Measurements from ENCODE around the gene MDP1.

MDP1 gene

DNA sequence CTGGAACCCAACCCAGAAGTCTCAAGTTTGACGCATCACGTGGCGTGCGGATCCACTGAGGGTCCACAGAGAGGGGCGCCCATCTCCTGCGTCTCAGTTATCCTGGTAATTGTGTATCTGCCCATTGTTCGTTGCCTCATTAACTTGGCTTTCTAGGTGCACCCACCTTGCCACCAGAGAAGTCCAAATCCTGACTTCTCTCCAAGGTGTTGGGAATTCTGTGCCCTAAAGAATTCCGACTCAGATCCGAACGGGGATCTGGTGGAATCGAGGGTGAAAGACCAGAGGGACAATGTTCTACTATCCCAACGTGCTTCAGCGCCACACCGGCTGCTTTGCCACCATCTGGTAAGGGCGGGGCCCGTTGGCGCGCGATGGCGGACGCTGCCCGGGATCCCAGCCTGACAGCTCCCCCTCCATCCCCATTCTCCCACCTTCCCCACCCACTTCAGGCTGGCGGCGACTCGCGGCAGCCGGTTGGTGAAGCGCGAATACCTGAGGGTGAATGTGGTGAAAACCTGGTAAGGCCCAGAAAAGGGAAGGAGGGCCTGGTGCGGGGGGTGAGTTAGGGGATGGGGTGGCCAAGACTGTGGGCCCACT is 43.5 kb downstream of the MDP1 start:
- no peak for DNase-seq (ENCODE audit: low read depth)
- no peak overlapping the region for H3K4me3 ChIP-seq (ENCODE audit: low read depth, low read length)
- no peak for TF ChIP-seq MYC (IDR thresholded peaks at IDR 0.05; ENCODE audit: low read depth, low read length)
- no peak for TF ChIP-seq POLR2A (IDR thresholded peaks at IDR 0.05; ENCODE audit: extremely low read depth, insufficient read length)
- TF ChIP-seq, protein P1, sequence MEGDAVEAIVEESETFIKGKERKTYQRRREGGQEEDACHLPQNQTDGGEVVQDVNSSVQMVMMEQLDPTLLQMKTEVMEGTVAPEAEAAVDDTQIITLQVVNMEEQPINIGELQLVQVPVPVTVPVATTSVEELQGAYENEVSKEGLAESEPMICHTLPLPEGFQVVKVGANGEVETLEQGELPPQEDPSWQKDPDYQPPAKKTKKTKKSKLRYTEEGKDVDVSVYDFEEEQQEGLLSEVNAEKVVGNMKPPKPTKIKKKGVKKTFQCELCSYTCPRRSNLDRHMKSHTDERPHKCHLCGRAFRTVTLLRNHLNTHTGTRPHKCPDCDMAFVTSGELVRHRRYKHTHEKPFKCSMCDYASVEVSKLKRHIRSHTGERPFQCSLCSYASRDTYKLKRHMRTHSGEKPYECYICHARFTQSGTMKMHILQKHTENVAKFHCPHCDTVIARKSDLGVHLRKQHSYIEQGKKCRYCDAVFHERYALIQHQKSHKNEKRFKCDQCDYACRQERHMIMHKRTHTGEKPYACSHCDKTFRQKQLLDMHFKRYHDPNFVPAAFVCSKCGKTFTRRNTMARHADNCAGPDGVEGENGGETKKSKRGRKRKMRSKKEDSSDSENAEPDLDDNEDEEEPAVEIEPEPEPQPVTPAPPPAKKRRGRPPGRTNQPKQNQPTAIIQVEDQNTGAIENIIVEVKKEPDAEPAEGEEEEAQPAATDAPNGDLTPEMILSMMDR (IDR thresholded peaks at IDR 0.05; ENCODE audit: low read depth, low read length): no peak
- TF ChIP-seq, protein P2, sequence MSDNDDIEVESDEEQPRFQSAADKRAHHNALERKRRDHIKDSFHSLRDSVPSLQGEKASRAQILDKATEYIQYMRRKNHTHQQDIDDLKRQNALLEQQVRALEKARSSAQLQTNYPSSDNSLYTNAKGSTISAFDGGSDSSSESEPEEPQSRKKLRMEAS (IDR thresholded peaks at IDR 0.05; ENCODE audit: low read depth, low read length): no peak

DNA sequence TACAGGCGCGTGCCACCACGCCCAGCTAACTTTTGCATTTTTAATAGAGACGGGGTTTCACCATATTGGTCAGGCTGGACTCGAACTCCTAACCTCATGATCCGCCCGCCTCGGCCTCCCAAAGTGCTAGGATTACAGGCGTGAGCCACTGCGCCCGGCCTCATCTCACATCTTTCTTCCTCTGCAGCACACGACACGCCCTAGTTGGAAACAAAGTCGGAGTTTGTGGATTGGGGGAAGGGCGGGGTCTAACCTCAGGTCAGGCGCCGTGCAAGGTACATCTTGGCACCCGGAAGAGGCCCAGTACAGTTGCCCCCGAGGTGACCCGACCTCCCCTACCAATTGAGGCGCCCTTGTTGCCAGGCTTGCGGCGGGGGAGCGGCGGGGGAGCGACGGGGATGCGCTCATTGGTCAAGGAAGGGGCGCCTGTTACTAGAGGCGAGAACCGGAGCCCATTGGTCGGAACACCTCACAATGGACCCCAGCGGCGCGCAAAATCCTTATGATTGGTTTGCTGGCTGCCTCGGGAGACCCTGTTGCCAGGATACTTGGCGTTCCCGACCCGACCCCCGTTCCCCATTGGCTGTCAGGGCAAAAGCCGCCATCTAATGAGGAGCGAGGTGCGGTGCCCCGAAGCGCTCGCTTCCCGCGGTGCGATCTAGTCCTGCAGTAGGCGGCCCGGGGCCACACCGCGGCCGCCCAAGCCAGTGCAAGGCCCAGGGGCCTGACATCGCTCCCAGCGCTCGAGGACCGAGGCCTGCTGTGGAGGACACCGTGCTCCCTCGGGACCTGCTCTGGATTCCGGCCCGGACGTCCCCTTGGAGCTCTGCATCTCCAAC is 44.2 kb downstream of the MDP1 start, which contains the start of gene REC8:
Gene REC8 (plus strand): TSS at position 659 of the 839 bp plus-strand sequence. CDS start 473 bp downstream, outside the sequence.
- TF ChIP-seq, protein P1 (IDR thresholded peaks at IDR 0.05; ENCODE audit: low read depth, low read length): no peak
- TF ChIP-seq POLR2A (IDR thresholded peaks at IDR 0.05; ENCODE audit: extremely low read depth, insufficient read length) (no peak), MYC (IDR thresholded peaks at IDR 0.05; ENCODE audit: low read depth, low read length) (no peak)
- TF ChIP-seq, protein P2 (IDR thresholded peaks at IDR 0.05; ENCODE audit: low read depth, low read length): no peak
- no peak for DNase-seq (ENCODE audit: low read depth)
- no peak within 1 kb of the TSS for H3K4me3 ChIP-seq (ENCODE audit: low read depth, low read length)

DNA sequence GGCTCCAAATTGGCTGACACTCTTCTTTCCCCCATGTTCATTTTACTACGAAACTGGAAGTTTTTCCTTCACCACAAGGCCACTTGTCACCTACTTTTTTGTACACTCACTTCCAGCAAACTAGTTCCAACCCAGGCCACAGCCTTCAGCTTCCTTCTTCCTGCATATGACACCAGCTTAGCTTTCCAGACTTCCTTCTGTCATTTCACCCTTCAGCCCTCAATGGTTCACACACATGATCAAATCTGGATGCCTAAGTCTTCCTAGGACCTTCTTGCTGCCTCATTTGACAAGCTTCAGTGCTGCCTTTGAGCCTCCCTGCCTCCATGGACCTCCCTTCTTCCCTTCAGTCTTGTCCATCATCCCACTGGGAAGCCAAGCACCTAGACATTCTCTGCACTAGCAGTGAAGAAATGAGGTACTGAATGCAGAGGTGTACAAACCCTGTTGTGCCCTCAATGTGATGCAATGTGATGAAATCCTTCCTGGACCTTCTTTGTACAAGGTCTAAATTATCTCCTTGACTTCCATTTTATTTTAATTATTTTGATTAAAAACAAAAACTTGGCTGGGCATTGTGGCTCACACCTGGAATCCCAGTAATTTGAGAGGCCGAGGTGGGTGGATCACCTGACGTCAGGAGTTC is 48.3 kb downstream of the MDP1 start:
- H3K4me3 ChIP-seq (ENCODE audit: low read depth, low read length): no peak overlapping the region
- TF ChIP-seq MYC (IDR thresholded peaks at IDR 0.05; ENCODE audit: low read depth, low read length) (no peak), POLR2A (IDR thresholded peaks at IDR 0.05; ENCODE audit: extremely low read depth, insufficient read length) (no peak)
- TF ChIP-seq, protein P2 (IDR thresholded peaks at IDR 0.05; ENCODE audit: low read depth, low read length): no peak
- TF ChIP-seq, protein P1 (IDR thresholded peaks at IDR 0.05; ENCODE audit: low read depth, low read length): no peak
- no peak for DNase-seq (ENCODE audit: low read depth)

DNA sequence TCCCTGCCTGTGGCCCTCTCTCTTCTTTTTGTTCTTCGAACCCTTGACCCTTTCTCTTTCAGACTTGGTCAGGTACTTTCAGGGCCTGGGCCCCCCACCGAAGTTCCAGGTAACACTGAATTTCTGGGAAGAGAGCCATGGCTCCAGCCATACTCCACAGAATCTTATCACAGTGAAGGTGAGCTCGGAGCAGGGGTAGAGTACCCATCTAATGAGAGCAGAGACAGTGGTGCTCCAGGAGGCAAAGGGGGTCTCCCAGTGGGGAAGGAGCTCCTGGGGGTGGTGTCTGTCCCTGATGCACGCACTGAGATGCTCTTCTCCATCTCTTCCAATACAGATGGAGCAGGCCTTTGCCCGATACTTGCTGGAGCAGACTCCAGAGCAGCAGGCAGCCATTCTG is 50.1 kb downstream of the MDP1 start:
- TF ChIP-seq MYC (IDR thresholded peaks at IDR 0.05; ENCODE audit: low read depth, low read length): no peak
- TF ChIP-seq, protein P1 (IDR thresholded peaks at IDR 0.05; ENCODE audit: low read depth, low read length): no peak
- TF ChIP-seq POLR2A (IDR thresholded peaks at IDR 0.05; ENCODE audit: extremely low read depth, insufficient read length): no peak
- TF ChIP-seq, protein P2 (IDR thresholded peaks at IDR 0.05; ENCODE audit: low read depth, low read length): no peak

DNA sequence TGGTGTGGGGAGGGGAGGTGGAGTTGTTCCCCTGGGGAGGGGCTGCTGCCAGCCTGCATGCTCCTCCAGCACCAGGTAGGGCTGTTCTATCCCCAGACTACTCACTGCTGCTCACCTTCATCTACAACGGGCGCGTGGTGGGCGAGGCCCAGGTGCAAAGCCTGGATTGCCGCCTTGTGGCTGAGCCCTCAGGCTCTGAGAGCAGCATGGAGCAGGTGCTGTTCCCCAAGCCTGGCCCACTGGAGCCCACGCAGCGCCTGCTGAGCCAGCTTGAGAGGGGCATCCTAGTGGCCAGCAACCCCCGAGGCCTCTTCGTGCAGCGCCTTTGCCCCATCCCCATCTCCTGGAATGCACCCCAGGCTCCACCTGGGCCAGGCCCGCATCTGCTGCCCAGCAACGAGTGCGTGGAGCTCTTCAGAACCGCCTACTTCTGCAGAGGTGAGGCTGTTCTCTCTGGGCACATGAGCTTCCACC is 51.3 kb downstream of the MDP1 start:
- TF ChIP-seq, protein P1 (IDR thresholded peaks at IDR 0.05; ENCODE audit: low read depth, low read length): no peak
- TF ChIP-seq MYC (IDR thresholded peaks at IDR 0.05; ENCODE audit: low read depth, low read length) (no peak), POLR2A (IDR thresholded peaks at IDR 0.05; ENCODE audit: extremely low read depth, insufficient read length) (no peak)
- TF ChIP-seq, protein P2 (IDR thresholded peaks at IDR 0.05; ENCODE audit: low read depth, low read length): no peak
- no peak for DNase-seq (ENCODE audit: low read depth)
- no peak overlapping the region for H3K4me3 ChIP-seq (ENCODE audit: low read depth, low read length)

More for the DNA sequence above, 50.1 kb downstream of the MDP1 start:
- no peak overlapping the region for H3K4me3 ChIP-seq (ENCODE audit: low read depth, low read length)
- no peak for DNase-seq (ENCODE audit: low read depth)

Data from NB4 (cell line).